EH (cell line): ENCODE measurements around the gene DNASE2B.

Source experiments
- DNase-seq: peaks from one replicate; pipeline ENCODE4 v3.0.0-alpha.2; 2015; ENCODE audit warnings: low read depth

The DNASE2B gene

DNA sequence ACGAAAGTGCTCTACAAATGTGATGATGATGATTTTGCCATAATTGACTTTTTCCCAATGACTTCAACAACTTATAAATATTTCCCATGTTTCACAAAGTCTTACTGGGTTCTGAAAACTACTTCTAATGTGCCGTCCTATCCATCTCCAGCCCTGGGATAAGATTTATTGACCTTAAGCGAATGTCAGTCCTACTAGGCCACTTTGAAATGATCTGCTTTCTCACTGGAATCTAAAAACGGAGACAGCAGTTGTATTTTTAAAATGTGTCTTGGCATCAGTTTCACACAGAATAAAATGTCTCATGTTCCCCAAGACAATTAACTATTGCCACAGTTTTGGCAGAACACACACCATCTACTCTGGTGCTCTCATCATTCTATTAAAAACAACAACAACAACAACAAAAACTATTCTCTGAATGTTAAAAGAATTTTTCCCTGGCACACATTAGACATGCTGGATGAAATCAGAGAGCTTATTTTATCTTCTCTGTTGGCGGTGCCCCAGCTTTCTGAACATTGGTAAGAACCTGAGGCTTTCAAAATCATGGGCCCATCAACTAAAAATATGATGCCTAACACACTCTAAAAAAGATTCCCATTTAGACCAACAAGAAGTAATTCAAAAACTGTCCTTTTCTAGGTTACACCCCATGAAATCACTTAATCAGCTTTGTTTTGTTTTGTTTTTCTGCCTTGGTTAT, 23.1 kb upstream of the DNASE2B start:
- peak; percentile 32 for DNase-seq

- DNase-seq, result no peak
These were observed 22.0 kb upstream of the DNASE2B start for GRCh38 chr1:84376000-84376910.

DNA sequence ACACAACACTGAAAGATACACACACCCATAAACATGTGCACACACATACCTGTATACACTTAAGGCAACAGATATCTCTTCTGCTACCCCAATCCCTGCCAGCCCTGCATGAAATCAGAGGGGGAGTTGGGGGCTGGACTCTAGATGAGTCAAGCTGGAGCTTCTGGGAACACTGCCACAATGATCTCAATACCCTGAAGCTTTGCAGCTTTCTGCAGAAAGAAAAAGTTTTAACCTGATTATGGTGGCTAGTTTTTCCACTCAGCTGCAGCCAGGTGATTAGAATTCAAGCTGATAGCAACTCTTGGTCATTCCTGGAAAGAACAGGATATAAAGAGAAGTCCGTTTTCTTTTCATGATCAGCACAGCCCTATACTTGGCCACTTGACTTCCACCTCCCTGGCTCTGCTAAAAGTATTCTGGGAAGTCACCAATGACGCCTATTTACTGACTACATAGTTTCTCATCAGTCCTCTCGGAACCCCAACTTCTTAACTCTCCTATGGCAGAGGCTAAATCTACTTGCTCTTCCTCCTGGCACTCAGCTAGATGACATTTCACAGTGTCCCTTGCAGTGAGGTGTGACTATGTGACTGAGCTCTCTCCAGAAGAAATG, 20.7 kb upstream of the DNASE2B start:
- peak; percentile 80 for DNase-seq

DNA sequence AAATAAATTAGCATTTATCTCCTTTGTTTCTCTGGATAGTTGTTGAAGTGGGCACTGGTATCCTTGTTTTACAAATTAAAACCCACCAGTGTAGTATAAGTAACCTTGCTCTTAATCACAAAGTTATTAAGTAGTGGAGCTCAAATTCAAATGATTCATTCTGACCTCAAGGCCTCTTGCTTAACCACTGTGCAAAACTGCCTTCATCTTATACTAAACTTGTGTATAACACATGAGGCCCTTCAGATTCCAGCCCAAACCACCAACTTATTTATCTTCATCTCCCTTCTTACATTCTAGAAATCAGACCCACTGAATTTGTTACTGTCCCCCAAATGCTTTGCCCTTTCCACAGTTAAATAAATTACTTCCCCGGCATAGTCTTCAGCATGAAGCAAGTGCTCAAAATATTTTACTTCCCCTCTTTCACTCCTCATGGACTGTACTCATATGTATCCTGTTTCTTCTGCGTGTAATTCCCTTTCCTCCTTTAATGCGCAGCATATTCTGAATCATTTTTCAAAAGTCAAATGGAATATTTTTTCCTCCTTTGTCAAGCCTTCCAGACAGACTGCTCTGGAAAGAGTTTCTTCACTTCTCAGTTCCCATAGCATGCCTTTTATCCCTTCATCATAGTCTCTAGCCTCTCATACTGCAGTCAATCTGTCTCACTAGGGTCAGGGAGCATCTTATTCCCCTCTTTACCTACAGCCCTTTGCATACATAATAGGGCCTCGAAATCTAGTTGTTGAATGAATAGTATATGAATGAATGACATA, 19.0 kb upstream of the DNASE2B start:
- DNase-seq, result peak; percentile 80

- DNase-seq, result no peak
These were observed 18.4 kb upstream of the DNASE2B start for GRCh38 chr1:84379917-84380180.

- peak; percentile 47 for DNase-seq
These were observed 16.2 kb upstream of the DNASE2B start for GRCh38 chr1:84382127-84382526.

GRCh38 chr1:84385347-84385746, 12.9 kb upstream of the DNASE2B start:
- DNase-seq, result no peak

DNA sequence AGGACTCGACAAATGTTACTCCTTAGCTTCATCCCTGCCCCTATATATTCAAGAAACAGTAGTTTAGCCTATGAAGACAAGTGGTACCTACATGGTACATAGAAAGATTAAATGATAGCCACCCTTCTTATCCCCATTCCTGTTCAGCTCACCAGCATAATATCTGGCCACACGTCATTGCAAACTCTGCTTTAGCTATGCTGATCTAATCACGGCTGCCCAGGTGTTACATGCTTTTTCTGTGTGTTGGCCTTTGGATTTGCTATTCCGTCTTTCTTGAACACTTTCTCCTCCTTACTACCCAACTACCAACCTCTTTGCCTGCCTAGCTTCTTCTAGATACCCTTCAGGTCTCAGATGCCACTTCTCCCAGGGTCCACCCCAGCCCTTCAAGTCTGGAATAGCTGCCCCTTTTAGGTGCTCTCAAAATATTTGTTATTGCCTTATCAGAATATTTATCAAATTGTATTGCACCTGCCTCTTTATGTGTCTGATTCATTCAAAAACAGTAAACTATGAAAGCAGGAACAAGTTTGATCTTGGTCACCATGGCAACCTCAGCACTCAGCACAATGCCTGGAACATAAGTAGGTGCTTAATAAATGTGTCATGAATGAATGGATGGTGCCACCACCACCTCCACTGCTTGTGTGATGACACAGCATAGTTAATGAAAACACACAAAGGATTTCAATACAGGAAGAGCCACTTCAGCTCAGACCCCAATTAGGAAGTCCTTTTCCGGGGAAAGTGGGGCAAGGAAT, 11.4 kb upstream of the DNASE2B start:
- DNase-seq, result no peak

DNA sequence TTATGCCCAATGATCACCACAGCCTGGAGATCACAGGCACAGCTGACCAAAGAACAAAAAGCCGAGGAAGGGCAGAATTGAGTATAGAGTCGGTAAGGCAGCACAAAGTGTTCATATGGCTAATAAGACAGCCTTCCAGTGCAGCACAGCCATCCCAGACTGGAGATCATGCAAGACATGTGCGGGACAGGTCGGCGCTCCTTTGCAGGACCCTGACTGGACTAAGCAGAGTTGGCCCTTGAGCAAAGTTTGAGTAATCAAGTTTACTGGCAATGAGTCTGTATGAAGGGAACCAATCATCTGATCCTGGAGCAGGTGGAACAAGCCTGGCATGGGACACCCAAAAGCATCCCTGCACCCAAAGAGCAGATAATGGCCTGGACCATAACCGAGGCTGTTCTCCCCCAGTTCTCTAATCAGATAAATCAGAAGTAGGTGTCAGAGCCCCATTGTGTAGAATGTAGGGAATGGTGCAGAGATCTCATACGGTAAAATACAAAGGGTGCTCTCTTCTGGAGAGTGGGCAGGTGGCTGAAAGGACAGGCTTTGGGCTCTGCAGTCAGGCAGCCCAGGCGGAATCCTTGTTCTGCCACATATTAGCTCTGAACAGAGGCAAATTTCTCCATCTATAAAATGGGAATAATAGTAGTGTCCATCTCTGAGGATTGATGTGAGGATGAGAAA, 10.7 kb upstream of the DNASE2B start:
- DNase-seq, result no peak

DNA sequence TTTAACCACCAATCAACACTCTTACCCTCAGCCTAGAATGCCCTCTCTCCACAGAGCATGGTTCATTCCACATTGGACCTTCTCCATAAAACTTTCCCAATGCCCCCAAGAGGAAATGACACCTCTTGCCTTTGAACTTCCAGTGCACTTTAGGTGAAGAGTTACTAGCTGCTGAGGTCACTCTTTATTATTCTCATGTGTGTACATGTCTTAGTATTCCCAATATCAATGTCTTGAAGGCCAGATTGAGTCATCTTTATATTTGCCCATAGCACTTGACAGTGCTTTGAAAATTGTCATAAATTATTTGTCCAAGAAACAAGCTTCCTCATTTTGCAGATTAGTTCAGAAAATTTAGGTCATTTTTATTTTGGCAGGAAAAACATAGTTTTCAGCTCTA, 8.1 kb upstream of the DNASE2B start:
- DNase-seq, result no peak

DNA sequence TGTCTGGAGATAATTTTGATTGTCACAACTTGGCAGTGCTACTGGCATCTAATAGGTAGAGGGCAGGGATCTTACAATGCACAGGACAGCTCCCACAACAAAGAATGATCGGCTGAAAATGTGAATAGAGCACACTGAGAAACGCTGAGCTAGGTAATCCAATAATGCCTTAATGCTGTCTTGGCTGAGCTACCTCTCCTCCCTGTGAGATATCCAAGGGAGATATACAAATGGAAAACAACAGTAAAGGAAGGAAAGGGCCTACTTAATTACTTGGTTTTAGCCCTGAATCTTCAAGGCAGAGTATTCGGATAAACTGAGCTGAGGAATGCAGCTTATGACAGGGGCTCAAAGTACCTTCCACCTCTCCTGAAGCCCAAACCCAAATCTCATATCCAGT, 2.9 kb downstream of the DNASE2B start:
- no peak for DNase-seq

- no peak for DNase-seq
These were observed 3.8 kb downstream of the DNASE2B start for GRCh38 chr1:84402060-84402459.

GRCh38 chr1:84402501-84402900, 4.2 kb downstream of the DNASE2B start:
- DNase-seq, result no peak

DNA sequence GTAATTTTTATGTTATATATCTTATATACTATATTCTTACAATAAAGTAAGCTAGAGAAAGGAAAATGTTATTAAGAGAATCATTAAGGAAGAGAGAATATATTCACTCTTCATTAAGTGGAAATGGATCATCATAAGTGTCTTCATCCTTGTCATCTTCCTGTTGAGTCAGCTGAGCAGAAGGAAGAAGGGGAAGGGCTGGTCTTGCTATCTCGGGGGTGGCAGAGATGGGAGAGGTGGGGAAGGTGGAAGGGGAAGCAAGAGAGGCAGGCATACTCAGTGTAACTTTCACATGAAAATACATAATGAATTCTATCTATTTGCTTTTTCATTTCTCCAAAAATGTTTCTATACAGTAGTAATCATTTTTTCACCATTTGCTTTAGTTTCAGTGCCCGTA, 5.1 kb downstream of the DNASE2B start:
- DNase-seq, result no peak

DNA sequence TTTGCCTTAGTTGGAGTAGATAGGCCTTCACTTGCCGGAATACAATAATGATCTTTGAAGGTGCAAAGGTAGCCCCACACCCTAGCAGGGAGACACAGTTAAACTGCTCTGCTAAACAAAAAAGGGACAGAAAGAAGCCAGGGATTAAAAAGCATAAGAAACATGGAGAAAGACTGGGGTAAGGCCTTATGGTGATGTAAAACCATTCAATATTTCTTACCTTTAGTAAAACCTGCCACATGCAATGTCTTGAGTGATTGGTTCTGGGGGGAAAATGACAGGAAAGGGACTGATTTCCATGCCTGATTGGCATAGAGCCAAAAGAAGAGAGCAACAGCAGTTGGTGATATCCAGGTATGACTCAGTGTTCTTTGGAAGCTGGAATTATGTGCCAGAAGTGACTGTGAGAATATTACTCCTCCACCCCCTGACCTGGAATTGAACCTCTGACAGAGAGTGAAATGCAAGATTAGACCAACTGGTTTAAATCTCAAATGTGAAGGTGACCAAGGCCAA, 8.1 kb downstream of the DNASE2B start:
- peak; percentile 41 for DNase-seq

DNA sequence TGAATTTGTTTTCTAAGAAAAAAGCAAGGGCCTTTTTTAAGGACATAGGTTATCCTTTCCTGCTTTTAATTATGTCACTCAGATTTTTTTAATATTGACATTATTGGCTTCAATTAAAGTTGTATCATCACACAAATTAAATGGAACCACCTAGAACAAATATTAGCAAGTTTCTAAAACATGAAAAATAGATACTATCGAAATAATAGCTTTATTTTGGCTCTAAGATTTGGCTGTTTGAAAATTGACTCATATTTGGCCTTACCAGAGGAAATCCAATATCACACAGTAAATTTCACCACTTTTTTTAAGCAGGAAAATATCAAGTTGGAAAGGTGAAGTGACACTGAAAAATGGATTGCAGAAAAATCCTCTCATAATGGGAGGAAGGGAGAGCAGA, 9.2 kb downstream of the DNASE2B start:
- no peak for DNase-seq

DNA sequence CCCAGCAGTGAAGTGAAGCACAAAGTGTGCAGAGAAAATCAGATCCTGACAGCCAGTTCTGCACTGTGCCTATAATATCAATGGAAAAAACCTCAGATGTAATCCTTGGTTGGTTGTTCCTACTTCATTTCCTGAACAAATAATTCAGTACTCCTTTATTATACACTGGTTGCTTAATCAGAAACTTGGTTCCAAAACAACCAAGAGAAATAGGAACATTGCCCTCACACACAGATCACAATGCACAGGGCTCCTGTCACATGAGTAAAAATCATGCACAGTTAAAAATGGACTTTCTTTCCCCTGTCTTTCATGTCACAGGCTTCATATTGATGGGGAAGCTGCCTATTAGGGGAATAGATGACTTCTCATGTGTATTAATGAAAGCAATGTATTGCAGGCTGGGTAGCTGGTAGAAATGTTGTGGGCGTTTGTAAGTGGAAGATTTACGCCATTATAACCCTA, 9.7 kb downstream of the DNASE2B start:
- DNase-seq, result no peak

GRCh38 chr1:84409888-84410287, 11.6 kb downstream of the DNASE2B start:
- DNase-seq, result no peak

DNA sequence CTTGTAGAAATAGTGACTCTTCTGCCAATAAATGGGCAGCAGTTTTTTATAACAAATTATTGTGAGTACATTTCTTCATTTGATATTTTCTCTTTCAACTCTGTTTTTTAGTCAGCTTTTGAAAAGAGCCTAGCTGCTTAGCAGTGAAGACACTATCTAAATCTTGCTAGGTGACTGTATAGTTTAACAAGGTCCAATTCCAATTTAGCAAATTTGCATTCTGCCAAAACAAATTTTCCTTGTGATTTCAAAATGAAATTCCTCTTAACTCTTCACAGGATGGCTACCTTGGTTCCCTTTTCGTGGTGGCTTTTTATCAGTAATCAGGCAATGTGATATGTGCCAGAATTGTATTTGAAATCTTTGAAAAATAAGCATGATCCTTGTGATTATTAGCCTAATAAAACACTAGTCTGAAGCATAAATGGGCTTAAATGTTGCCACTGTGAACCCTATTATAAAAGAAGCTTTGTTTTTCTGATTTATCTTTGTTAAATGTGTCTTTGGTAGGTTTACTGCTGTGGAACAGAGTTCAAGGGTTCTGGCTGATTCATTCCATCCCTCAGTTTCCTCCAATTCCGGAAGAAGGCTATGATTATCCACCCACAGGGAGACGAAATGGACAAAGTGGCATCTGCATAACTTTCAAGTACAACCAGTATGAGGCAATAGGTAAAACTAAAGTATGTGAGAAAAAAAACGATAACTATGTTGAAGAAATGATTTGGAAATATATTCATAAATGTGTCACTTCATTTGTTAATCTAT, 12.2 kb downstream of the DNASE2B start:
- DNase-seq, result no peak
